ENCODE data around the gene DPP3.

DNA sequence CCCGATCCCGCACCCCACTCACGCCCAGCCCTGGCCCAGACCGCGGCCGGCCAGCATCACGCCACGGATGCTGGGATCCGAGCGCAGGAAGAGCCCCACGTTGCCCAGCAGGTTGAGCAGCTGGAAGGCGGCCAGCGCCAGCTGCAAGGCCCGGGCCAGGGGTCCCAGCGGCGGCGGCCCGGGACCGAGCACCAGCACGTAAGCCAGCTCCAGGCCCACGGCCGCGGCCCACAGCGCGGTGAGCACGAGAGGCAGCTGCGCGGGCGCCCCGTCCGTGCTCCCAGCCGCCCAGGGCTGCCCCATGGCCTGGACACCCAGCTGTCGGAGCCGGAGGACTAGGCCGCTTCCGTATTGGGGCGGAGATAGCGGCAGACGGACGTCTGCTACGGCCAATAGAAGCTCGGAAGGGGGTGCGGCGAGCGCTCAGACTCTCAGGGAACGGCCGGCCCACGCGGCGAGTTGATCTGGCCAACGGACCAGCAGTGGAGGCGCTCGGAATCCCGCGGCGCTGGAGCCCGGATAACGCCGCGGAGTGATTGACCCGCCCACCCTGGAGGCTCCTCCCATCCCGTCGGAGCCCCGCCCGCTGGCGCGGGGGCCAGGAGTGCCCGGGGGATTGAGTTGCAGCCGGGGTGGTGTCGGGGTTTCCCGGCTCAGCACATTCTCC is 65.6 kb downstream of the DPP3 start, which contains the start of gene ZDHHC24:
- TF ChIP-seq, protein P1, sequence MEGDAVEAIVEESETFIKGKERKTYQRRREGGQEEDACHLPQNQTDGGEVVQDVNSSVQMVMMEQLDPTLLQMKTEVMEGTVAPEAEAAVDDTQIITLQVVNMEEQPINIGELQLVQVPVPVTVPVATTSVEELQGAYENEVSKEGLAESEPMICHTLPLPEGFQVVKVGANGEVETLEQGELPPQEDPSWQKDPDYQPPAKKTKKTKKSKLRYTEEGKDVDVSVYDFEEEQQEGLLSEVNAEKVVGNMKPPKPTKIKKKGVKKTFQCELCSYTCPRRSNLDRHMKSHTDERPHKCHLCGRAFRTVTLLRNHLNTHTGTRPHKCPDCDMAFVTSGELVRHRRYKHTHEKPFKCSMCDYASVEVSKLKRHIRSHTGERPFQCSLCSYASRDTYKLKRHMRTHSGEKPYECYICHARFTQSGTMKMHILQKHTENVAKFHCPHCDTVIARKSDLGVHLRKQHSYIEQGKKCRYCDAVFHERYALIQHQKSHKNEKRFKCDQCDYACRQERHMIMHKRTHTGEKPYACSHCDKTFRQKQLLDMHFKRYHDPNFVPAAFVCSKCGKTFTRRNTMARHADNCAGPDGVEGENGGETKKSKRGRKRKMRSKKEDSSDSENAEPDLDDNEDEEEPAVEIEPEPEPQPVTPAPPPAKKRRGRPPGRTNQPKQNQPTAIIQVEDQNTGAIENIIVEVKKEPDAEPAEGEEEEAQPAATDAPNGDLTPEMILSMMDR (conservative IDR thresholded peaks at IDR 0.05; ENCODE audit: low read length) = no peak
- no peak for TF ChIP-seq EZH2phosphoT487 (IDR thresholded peaks at IDR 0.05; ENCODE audit: borderline replicate concordance, low read depth, low read length)
